Activated CD4-positive, alpha-beta T cell treated with anti-CD3 and anti-CD28 coated beads, Interleukin-2, amount 50 U/mL, for 1 hour (primary cell): ENCODE results near the gene TREM2.

Experiments
- DNase-seq: peaks from one replicate; pipeline ENCODE4 v3.0.0-alpha.2; 2020

TREM2 gene

DNA sequence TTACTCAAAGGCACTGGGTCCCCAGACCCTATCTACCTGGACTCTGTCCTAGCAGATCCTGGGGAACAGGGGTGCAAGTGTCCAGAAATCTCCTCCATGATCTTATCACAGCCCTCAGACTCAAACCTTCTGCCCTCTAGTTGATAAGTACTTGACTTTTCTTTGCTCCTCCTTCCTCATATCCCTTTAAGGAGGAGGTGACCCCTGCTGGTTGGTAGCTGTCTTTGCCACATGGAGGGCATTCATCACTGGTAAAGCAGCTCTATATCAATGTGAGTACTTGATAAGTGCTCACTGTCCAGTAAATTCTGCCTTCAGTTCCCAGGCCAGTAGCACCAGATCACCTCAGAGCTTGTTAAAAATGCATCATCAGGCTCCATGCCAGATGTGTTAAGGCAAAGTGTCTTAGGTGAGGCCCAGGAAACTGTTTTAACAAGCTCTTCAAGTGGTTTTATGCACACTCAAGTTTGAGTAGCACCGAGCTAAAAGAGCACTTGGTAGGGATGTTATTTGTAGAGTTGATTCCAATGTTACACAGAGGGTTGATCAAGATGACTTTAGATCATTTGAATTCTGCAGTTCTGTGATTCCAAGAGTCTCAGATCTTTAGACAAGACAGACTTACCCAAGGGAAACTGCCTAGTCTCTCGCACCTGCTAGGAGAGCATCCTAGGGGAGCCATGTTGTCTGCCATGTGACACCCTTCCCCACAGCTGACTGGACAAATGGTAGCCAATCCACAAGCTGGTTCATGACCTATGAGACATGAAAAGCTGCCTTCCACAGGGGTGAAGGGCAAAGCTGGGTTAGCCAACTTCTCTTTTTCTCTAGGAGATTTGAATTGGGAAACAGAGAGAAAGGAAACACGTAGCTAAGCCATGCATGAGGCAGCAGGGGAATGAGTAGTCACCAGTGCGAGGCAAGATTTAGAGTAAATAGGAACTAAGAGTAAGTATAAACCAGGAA lies 19.4 kb upstream of the TREM2 start:
- DNase-seq: peak; percentile 42

DNA sequence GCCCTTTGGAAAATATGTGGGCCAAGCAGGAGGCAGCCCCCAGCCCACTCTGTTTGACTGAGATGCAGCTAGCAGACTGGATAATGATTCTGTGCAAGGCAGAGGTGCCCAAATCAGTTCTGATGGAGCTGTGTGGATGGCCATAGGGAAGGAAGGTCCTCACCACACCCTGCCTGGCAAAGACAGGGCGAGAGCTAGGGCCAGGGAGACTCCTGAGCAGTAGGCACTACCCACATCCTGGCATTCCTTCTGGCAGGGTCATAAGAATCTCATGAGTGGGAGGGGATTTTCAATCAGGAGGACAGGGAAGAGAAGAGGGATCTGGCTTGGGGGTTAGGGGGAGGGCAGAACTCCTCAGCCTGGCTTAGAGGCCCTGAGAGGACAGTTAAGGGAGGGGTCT lies 18.6 kb upstream of the TREM2 start:
- no peak for DNase-seq

DNA sequence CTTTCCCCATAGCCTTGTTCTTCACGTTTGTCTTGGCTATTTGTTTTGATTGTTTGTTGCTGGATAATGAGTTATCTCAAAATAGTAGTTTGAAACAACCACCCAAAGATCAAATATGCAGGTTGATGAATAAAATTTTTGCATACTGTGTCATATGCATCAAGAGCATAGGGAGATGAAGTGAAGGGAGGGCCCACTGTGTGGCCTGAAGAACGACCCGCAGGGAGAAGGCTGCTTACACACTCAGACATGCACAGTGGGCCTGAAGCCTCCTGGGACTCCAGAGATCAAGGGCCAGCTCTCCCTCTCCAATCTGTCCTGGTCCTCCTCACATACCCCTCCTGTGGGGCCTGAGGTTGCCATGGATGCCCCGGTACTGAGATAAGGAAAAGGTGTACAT lies 16.2 kb upstream of the TREM2 start:
- no peak for DNase-seq

DNA sequence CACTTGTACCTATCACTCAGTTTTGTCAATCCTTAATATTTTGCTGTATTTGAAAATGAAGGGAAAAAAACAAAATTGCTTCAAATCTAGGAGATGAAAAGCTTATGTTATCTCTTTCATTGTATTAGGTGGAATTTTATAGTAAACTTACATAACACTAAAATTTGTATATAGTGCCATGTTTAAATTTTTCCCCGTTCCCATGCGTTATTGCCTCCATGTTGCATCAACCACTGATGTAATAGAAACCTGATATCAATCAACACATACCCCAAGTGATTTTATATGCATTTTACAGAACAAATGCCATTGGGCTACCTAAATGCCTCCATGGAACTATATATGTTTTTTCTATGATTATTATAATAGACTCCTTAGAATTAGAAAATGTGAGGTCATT lies 14.8 kb upstream of the TREM2 start:
- no peak for DNase-seq

DNA sequence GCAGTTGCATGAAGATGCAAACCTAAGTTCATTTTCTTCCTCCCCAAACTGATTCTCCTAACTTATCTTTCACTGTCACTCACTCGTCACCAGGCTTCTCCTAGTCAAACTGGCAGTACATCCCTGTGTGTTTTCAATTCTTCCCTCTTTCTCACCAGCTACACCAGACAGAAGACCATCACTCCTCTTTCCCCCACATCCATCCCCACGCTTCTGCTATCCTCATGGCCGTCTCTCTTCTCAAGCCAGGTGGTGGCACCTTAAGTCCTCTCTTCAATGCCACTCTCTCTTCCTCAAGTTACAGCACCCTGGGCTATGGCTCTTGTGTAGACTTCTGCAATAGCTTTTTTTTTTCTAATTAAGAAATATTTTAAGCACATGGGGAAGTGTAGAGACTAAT lies 14.4 kb upstream of the TREM2 start:
- DNase-seq: no peak

DNA sequence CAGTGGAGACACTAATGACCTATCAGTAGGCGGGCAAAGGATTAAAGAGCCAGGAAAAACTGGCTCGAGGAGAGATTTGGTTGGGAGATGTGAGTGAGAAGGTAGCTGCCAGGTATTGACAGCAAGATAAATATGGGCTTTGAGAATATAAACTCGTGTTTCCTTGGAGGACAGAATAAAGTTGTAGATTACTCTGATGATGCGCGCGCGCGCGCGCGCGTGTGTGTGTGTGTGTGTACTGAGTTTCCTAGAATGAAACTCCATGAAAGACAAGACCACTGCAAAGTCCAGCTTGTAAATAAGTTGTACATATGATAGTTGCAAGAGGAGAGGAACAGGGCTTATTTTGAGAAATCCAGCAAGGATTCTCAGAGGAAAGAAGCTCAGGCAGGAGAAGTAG lies 13.3 kb upstream of the TREM2 start:
- no peak for DNase-seq

DNA sequence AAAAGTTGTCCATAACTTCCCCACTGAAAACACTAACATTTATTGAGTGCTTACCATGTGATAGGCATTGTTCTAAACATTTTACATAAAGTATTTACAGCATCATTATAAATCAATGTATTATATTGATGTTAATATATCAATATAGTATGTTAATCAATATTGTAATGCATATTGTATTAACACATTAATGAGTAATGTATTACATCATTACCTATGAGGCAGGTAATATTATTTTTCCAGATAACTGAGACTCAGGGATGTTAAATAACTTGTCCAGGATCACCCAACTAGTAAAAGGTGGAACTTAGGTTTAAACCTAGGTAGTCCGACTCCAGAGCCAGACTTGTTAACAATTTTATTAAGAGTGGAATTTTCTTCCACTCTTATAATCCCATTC lies 12.2 kb upstream of the TREM2 start:
- DNase-seq: no peak

DNA sequence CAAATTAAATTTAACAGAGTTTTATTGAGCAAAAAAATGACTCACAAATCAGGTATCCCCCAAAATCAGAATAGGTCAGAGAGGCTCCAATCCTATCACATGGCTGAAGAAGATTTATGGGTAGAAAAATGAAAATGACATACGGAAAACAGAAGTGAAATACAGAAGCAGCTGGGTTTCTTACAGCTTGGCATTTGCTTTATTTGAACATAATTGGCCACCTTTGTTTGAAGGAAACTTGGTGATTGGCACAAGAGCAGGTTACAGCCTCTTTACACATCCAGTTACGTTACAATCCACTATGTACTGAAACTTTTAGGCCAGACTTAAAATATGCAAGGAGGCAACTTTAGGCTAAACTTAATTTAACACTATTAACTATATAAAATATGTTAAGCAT lies 11.7 kb upstream of the TREM2 start:
- no peak for DNase-seq

DNA sequence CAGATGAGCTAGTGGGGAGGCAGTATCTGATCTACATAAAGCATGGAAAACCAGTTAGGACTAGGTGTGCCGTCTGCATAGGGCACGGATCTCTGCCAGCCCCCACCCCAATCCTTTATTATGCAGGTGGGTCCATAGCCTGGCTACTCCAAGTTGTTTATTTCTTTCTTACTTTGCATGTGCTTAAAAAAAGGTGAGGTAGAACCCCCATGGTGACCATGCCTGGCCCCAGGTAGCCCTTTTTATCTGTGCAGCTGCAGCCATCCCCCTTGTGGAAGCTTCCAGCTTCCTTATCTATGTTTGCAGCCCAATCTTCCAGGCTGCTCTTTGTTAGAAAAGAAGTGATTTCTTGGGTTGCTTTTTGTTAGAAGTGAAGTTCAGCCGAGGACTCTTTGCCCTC lies 9.0 kb upstream of the TREM2 start:
- no peak for DNase-seq

DNA sequence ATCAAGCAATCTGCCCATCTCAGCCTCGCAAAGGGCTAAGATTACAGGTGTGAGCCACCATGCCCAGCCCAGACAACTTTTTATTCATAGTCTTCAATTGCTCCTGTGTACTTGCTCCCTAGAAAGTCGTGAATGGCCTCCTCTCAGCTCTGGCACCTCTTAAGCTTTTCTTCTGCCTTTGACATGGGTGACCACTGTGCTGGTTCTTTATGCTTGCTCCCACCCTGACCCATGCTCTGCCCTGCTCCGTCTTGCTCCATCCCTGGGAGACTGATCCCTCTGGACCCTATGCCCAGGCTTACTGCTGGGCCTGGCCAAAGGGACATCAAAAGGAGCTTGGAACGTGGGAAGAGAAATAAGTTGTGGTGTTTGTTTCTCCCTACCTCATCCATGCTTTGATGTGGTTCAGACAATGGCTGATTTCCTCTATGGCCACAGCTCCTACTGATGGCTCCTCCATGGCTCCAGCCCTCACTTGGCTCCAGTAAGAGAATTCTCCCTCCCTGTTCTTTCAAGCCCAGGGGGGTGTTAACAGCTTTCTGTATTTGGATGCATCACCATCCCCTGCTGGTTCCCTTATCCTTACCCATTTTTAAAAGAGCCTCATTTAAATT lies 7.7 kb upstream of the TREM2 start:
- DNase-seq: no peak

DNA sequence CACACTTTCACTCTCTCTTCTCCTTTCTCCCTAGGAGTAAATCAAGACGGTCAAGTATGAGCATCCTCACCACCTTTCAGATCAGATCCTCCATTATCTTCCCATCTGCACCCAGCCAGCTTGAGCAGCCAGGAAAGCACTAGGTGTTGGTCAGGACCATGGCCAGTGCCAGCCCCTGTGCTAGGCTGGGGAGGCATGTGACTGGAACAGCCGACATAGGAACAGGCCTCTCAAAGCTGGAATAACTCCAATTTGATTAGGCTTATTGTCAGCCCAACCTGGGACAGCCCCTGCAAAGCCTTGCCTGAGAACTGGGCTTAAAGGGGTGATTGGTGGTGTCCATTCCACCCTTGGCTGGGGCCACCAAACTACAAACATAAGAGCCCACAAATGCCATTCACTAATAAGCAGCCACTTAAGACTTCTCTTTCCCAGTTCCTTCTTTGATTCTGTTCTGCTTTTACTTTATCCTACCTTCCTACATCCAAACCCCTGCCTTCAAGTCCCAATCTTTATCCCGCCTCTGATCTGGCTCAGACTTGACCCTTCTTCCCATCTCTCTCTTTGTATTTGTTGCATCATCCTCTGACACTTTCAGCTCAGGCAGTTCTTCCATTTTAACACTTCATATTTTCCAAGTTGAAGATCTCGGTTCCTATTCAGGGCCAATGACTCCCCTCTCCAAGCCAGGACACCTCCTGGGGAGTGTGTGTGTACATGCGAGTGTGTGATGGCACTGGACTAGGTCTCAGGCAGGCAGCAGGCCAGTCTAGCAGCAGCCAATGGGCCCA lies 4.5 kb upstream of the TREM2 start:
- DNase-seq: no peak

DNA sequence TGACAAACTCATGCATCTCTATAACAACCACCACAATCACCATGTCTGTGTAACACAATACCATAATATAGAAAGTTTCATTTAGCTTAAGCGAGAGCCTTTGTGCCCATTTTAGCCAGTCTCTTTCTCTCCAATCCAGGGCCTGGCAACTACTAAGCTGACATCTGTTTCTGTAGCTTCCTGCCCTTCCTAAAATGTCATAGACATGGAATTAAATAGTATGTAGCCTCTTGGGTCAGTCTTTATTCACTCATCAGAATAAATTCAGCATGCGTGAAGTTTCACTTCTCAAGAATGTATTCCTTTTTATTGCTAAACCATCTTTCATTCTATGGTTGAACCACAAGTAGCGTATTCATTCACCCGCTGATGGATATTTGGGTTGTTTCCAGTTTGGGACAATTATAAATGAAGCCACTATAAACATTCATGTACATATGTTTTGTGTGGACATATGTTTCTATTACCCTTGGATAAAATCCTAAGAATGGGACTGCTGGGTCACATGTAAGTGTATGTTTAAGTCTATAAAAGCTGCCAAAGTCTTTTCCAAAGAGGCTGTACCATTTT lies 1.7 kb upstream of the TREM2 start:
- no peak for DNase-seq

DNA sequence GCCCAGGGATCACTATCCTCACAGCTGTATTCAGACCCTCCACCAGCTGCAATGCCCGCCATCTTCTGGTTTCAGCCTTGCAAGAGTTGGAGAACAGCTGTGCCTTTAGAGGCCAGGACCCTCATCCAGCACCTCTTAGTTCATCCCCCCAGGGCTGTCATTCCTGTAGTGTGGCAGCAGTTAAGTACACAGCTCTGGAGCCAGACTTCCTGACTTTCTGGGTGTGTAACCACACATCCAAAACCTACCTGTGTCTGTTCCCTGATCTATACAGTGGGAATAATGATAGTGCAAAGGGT lies 452 bp upstream of the TREM2 start:
- no peak for DNase-seq

DNA sequence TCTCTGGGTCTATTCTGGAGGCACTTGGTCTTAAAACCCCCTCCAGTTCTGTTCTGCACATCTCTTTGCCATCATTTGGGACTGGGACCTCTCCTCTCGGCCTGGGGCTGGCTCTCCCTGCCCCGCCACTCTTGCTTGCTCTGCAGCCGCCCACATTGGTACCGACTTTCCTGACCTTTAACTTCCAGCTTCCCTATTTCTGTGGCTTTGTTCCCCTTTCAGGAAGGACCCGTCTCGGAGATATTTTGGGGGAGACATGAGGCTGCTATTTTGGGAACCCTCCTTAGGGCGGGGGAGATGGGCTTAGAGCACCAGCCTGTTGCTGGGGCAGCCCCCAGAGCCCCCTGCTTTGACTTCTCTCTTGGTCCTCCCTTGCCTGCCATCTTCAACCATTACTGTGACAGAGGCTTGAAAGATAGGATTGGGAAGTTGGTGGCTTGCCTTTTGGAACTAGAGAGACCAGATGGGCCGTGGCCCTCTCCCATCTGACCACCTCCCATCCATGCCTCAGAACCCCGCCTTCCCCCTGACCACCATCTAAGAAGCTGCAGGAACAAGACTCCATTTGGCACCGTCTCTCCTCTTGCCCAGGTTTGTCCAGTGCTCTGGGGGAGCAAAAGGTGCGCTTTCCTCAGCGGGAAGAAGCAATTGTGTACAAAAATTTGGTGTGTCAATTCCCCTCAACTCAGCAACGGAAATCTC lies 914 bp downstream of the TREM2 start:
- DNase-seq: no peak

DNA sequence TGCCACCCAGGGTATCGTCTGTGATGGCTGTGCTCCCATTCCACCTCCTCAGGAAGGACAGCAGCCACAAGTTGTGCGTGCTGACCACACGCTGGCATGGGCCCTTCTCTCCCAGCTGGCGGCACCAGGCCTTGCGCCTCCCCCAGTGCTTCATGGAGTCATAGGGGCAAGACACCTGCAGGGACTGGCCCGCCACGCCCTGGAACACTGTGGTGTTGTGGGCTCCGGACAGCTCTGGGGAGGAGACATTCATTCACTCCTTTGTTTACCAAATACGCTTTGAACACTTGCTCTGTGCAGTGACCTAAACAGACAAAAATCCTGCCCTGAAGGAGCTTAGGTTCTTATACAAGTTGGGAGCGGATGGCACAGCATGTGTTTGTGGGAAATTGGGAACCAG lies 1.5 kb downstream of the TREM2 start:
- DNase-seq: no peak

DNA sequence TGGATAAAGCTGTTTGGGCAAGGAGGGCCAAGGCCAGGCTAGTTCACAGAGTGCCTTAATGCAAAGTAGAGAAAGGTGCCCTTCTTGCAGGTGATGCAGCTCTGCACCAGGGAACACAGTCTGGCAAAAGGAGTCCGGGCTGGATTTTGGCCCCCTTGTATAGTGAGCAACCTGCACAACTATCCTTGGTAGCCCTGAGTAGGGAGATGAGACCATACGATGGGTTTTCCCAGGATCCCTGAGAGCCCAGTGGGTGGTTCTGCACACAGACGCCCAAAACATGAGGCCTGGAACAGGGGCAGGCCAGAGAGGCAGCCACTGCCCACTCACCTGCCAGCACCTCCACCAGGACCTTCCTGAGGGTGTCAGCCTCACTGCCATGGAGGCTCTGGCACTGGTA lies 2.0 kb downstream of the TREM2 start:
- DNase-seq: no peak

DNA sequence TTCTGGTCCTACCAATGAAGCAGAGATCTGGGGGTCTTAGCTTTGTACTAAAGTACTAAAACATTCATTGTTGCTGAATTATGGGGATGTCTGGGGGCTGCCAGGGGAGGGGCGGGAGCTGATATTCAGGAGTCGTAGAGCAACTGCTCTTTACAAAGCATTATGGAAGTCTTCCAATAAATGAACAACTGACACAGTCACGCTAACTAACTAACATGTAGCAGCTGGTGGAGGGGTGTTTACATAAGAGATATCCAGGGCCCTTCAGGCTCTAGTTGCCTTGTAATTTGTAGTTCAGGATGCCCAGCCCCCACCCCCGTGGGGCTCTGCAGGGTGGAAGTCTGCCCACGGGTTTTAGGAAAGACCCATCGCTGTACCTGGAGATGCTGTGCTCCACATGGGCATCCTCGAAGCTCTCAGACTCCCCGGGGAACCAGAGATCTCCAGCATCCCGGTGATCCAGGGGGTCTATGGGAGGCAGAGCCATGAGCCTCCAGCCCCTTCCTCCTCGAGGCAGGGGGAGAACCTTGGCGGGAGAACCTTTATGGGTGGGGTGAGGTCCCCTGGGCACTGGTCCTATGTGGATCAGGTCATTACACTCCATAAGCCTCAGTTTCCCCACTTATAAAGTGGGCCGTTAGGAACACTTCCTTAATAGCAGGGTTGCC lies 3.4 kb downstream of the TREM2 start:
- DNase-seq: no peak

DNA sequence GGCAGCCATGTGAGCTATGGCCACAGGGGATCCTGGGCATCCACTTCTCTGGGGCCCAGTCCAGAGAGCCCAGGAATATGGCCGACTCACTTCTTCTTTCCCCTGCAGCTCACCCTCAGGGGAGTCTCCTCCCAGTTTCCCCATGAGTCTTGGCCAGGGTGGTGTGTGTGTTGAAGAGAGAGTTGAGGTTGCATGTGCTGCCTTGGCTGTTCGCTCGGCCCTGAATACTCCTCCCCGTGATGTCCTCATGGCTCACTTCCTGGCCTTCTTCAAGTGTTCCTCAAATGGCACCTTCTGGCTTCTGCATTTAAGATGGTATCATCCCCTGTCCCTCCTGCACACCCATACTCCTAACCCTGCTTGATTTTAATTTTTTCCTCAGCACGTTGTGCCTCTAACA lies 5.6 kb downstream of the TREM2 start:
- no peak for DNase-seq

DNA sequence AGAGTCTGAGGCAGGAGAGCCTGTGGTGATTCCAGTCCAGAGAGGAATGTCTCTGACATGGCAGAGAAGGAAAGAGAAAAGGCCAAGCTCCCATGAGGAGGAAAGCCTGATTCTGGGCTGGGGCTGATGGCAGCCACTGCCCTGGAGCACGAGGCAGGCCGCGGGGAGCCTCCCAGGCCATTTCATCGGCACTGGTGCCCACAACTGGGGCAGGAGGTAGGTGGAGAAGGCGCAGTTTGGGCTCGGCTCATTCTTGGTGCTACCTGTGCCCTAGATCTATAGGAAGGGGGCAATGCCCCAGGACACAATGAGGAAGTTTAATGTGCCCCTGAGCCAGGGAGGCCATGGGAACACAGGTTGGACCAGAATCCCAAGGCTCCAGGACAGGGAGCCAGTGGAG lies 6.1 kb downstream of the TREM2 start:
- DNase-seq: no peak

DNA sequence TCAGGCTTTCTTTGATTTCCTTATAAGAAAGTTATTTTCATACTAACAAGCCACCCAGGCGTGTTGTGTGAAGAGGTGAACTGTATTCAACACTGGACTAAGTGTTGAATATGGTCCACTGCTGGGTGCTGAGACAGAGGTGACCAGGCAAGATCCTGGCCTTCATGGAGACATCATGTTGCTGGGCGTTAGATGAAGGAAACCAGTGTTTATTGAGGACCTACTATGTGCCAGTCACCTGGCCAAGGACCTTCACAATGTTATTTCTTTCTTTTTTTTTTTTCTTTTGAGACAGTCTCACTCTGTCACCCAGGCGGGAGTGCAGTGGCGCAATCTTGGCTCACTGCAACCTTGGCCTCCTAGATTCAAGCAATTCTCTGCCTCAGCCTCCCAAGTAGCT lies 6.9 kb downstream of the TREM2 start:
- no peak for DNase-seq

DNA sequence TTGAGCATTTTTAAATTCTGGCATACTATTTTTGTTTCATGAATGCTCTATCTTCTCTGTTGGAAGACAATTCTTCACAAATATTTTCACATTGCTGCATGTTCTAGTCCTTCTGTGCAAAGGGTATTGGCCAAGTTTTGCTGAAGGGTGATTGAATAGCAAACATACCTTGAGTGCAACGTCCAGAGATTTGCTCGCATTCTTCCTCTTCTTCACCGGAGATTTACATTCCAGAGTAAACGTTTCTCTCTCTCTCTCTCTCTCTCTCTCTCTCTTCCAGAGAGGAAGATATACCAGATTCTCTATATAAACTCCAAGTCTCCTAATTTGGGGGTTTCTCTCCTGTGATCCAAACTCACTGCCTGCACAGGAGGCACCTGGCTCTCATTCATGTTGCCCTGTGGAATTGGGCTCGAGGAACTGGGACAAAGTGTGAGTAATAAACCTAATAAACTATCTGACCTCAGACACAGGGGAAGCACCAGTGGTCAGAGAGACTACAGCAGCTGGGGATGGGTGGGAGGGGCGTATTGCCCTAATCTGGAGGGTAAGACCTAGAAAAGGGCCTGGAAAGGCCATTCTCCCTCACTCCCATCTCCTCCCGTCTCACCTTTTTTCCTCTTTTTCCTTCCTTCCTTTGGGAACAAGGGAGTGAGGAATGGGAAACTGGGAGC lies 7.6 kb downstream of the TREM2 start:
- DNase-seq: no peak
